Left ventricle myocardium superior (tissue), 1 donor: ENCODE data around the gene RAD9A. TPM values are rescaled to one million over a fixed set of nuclear protein-coding genes. Genes with fewer than 3 reads are reported as not detected.
A peak's percentile ranks its signal among the peaks of the same experiment; 100 is the strongest.

ENCODE experiments used
- ATAC-seq: fragments of 200-7000 bp; cut with Tn5 transposase; one replicate; pipeline ENCODE4 v1.9.1; 2020; ENCODE audit warnings: mild to moderate bottlenecking, moderate library complexity
- DNase-seq: peaks from one replicate; pipeline ENCODE4 v3.0.0-alpha.2; 2020
- intact Hi-C: fragments of 100-400 bp; cut with micrococcal nuclease; formaldehyde crosslinking; loops from one replicate; pipeline ENCODE4 v1.11.0; 2022
- long read RNA-seq: library from polyadenylated mRNA; unstranded; transcript quantifications from one replicate; pipeline ENCODE4 v2.0.0, GENCODE V29; 2021
- total RNA-seq: library from RNA; stranded (reverse); fragmentation: NEBNext Ultra II Directional; extraction: Animal tissue kit (Norgen Biotek cat#: 25700); gene quantifications from one replicate; pipeline ENCODE4 v1.2.1, GENCODE V29; 2021
- donor health status: DM: no; HTN: yes; CAD: no; lungs with severe emphysema.

The RAD9A gene
- total RNA-seq = 5.8 TPM
- long read RNA-seq, partial matches to known transcripts = 0 of 2 reads
- long read RNA-seq, other reads (novel, unspliced or antisense) = 1 of 2 reads

GRCh38 chr11:67391304-67392182 is at the start of gene RAD9A:
RAD9A (plus strand) TSS chr11:67391986; CDS start chr11:67392045, 59 bp downstream.
- ATAC-seq = peak; percentile 91
- intact Hi-C loops = no loop called here
- peak; percentile 98 for DNase-seq

GRCh38 chr11:67344264-67344663 is 47.5 kb upstream of the RAD9A start:
- intact Hi-C loops = no loop called here
- no peak for DNase-seq

GRCh38 chr11:67345247-67345919 is 46.4 kb upstream of the RAD9A start:
- ATAC-seq = no peak
- DNase-seq = no peak
- intact Hi-C loops = no loop called here

More at GRCh38 chr11:67344264-67344663, 47.5 kb upstream of the RAD9A start:
- no peak for ATAC-seq

- intact Hi-C loops = no loop called here
- ATAC-seq = no peak
Measured at GRCh38 chr11:67345920-67346819, 45.6 kb upstream of the RAD9A start.

GRCh38 chr11:67347964-67348749 is 43.6 kb upstream of the RAD9A start:
- DNase-seq = no peak
- intact Hi-C loops = no loop called here
- ATAC-seq = no peak

More at GRCh38 chr11:67345920-67346819, 45.6 kb upstream of the RAD9A start:
- no peak for DNase-seq

- DNase-seq = no peak
- intact Hi-C loops = no loop called here
- no peak for ATAC-seq
Measured at GRCh38 chr11:67349036-67349435, 42.8 kb upstream of the RAD9A start.

- no peak for DNase-seq
- no peak for ATAC-seq
- intact Hi-C loops = no loop called here
Measured at GRCh38 chr11:67349457-67349856, 42.3 kb upstream of the RAD9A start.

- ATAC-seq (no peak), DNase-seq (no peak)
- intact Hi-C loops = no loop called here
Measured at GRCh38 chr11:67349928-67350465, 41.8 kb upstream of the RAD9A start.

GRCh38 chr11:67351275-67352005 is 40.3 kb upstream of the RAD9A start:
- peak; percentile 75 for DNase-seq

GRCh38 chr11:67352546-67353316 is 39.1 kb upstream of the RAD9A start:
- ATAC-seq (peak; percentile 18), DNase-seq (peak; percentile 69)
- intact Hi-C loops = no loop called here

More at GRCh38 chr11:67351275-67352005, 40.3 kb upstream of the RAD9A start:
- ATAC-seq = peak; percentile 4
- intact Hi-C loops = no loop called here

GRCh38 chr11:67353317-67354074 is 38.3 kb upstream of the RAD9A start, which contains the start of gene POLD4:
POLD4 (minus strand) TSS chr11:67353546; CDS start chr11:67353399, 147 bp downstream.
- intact Hi-C loops = no loop called here
- ATAC-seq = peak; percentile 92
- peak; percentile 100 for DNase-seq

- ATAC-seq (peak; percentile 26), DNase-seq (peak; percentile 56)
- intact Hi-C loops = no loop called here
Measured at GRCh38 chr11:67354075-67355022, 37.4 kb upstream of the RAD9A start.

- intact Hi-C loops = no loop called here
- no peak for ATAC-seq
- no peak for DNase-seq
Measured at GRCh38 chr11:67355023-67355793, 36.6 kb upstream of the RAD9A start.

- DNase-seq = no peak
- intact Hi-C loops = no loop called here
- no peak for ATAC-seq
Measured at GRCh38 chr11:67355794-67356386, 35.9 kb upstream of the RAD9A start.
